TTC549 (cell line): Measurements from ENCODE around the gene KCNJ4.

ENCODE experiments used
- FAIRE-seq: peaks from 2 replicates; lab custom pipeline; 2012; peaks lifted over from hg19 to GRCh38; lab: Jason Lieb, UNC

Gene KCNJ4

GRCh38 chr22:38452373-38453065 lies 2.5 kb downstream of the KCNJ4 start:
- FAIRE-seq: no peak

DNA sequence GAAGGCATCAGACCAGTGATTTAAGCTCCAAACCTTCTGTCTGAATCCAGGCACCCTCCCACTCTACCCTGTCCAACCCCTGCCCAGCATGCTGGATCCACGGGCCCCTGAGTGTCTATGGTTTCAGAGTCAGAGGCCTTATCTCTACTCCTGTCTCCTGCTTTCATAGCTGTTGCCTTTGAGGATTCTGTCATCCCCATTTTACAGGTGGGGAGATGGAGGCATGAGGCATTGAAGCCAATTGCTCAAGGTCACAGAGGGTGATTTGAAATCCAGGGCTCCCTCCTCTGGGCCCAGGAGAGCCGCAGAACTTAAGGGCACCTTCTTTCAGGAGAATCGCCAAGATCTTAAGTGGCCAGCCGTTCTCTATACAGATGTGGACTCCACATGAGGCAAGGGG lies 3.1 kb downstream of the KCNJ4 start:
- FAIRE-seq: no peak

GRCh38 chr22:38451404-38451803 lies 3.6 kb downstream of the KCNJ4 start:
- FAIRE-seq: no peak

- no peak for FAIRE-seq
These were observed 4.7 kb downstream of the KCNJ4 start for GRCh38 chr22:38450234-38450797.

DNA sequence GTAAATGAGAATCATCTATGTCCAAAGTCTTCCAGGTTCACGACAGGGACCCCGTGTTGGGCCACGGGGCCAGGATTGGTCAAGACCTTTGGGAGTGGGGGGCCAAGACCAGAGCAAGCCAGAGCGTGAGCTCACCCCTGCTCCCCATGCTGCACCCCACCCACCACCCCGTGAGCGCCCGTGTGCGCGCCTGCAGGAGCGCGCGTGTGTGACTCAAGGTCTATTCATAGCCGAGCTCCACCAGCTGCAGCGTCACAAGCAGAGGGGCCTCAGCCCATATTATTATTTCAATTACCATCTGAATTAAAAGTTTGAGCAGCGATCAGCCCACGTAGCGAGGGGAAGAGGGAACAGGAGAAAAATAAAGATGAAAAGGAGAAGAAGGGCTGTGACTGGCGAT lies 5.2 kb downstream of the KCNJ4 start:
- FAIRE-seq: no peak

- FAIRE-seq: no peak
These were observed 5.9 kb downstream of the KCNJ4 start for GRCh38 chr22:38448945-38449745.

- FAIRE-seq: no peak
These were observed 8.9 kb downstream of the KCNJ4 start for GRCh38 chr22:38446018-38446601.

DNA sequence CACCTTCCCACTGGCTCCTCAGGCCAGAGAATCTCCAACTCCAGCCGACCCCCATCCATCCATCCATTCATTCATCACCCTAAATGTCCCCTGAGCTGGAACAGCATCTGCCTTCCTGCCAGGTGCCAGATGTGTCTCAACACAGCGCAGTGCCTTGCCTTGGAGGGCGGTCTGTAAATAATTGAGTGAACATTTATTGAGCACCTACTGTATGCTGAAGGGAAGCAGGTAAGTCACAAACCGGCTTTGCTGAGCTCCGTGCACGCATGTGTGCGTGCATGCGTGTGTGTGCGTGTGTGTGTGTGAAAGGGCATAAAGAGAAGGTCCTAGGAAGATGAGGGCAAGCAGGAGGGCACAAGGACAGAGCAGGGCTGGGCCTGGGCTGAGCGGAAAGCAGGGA lies 10.2 kb downstream of the KCNJ4 start:
- no peak for FAIRE-seq

GRCh38 chr22:38443628-38444521 lies 11.1 kb downstream of the KCNJ4 start:
- FAIRE-seq: no peak

DNA sequence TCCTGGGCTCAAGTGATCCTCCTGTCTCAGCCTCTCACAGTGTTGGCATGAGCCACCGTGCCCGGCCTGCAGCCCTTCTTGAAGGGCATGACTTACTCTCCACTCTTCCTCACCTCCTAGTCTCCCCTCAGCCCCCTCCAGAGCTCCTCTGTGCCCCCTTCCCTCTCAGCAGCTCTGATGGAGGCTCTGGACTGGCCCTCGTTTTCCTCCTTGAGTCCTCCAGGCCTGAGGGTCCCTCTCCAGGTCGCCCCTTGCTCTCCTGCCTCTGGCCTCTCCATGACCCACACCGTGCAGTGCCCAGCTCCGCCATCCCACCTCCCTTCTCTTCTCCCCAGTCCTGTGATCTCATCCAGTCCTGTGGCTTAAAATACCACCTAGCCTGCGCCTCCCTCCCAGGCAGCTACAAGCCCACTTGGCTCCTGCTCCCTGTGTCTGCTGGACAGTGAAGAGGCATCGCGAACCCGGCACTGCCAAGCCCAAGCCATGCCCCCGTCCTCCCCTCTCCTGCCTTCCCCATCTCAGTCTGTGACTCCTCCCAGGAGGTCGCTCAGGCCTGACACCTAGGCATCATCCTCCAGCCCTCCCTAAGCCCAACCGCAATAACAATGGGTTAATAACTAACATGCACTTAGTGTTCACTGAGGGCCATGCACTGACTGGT lies 11.9 kb downstream of the KCNJ4 start:
- no peak for FAIRE-seq

GRCh38 chr22:38441620-38442287 lies 13.2 kb downstream of the KCNJ4 start:
- no peak for FAIRE-seq

DNA sequence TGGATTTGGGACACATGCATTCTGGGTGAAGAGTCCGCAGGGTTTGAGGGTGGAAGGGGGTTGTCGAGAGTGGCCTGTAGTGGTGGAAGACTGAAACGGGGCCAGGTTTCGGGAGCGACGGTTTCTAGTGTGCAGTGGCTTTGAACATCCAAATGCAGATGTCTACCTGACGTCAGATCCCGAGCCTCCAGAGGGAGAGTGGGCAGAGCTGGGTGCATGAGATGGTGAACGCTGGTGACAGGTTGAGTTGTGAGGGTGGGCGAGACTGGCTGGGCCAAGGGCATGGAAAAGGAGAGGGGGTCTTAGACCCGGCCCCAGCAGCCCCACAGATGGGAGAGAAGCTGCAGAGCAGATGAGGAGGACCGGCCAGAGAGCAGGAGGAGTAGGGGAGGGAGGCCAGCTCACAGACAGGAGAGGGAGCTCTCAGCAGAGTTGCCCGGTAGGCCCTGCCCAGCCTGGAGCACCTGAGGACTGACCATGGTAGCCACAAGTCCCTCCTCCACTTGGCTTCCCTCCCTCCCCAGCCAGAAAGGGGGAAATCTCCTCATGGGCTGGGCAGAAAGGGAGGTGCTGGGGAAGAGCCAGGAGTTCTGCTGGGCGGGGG lies 14.2 kb downstream of the KCNJ4 start:
- no peak for FAIRE-seq

GRCh38 chr22:38437416-38437815 lies 17.6 kb downstream of the KCNJ4 start:
- no peak for FAIRE-seq

GRCh38 chr22:38436629-38437395 lies 18.2 kb downstream of the KCNJ4 start:
- FAIRE-seq: no peak

- FAIRE-seq: no peak
These were observed 19.0 kb downstream of the KCNJ4 start for GRCh38 chr22:38435965-38436364.

DNA sequence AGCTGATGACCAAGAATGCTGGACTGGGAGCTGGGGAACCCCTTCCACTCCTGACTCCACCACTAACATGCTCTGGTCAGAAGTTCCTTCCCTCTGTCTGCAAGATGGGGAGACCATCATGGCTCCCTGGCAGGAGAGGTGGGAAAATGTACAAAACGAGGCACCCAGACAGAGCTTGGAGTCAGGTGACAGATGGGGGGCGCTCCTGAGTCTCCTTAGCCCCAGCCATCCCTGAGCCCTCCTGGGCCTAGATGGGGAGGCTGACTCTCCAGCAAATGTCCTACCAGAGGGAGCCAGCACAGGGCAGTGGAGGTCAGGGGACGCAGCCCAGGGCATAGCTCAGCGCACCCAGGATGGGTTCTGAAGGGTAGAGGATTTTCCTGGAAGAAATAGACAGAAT lies 20.0 kb downstream of the KCNJ4 start:
- FAIRE-seq: no peak

- FAIRE-seq: no peak
These were observed 21.1 kb downstream of the KCNJ4 start for GRCh38 chr22:38433871-38434270.

DNA sequence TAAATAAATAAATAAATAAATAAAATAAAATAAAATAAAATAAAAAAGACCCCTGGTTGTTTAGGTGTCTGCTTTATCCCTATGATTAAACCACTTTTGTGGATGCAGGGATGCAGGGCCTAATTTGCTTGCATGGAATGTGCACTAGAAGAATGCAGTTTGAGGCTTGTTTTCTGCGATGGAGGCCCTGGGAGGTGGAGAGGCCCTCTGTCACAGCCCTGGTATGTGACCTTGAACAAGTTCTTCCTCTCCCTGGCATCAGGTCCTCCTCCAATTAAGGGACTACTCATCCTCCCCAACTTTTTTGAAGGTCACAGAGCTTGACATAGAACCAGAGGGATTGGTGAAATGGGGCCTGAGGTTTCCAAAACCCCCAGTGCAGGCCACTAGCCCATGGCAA lies 22.7 kb downstream of the KCNJ4 start:
- FAIRE-seq: no peak

- no peak for FAIRE-seq
These were observed 23.6 kb downstream of the KCNJ4 start for GRCh38 chr22:38431266-38432010.
